Superior temporal gyrus (tissue), 1 donor: ENCODE measurements around the gene VSIG8.

Source experiments
- DNase-seq: peaks from one replicate; pipeline ENCODE4 v3.0.0-alpha.2; 2016; ENCODE audit errors: extremely low spot score

Gene VSIG8

GRCh38 chr1:159883134-159883533, 20.7 kb upstream of the VSIG8 start:
- no peak for DNase-seq

DNA sequence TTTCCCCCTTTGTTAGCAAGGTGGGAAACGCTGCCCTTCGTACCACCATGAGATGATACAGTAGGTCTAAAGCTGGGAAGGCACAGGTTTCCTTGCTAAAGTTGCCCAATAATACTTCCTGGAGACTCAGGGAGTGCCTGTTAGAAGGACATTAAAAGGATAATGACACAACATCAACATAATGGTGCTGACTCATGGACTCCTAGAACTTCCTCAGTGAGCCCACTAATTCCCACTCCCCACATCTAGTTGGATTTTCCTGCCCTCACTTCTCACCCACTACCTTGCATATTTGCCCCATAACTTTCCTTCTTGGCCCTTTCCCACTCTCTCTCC, 20.0 kb upstream of the VSIG8 start:
- no peak for DNase-seq

GRCh38 chr1:159881622-159882526, 19.4 kb upstream of the VSIG8 start:
- DNase-seq: no peak

- no peak for DNase-seq
Measured at GRCh38 chr1:159880430-159880829, 18.0 kb upstream of the VSIG8 start.

GRCh38 chr1:159879977-159880376, 17.5 kb upstream of the VSIG8 start:
- DNase-seq: no peak

GRCh38 chr1:159879136-159879535, 16.7 kb upstream of the VSIG8 start:
- peak; percentile 27 for DNase-seq

DNA sequence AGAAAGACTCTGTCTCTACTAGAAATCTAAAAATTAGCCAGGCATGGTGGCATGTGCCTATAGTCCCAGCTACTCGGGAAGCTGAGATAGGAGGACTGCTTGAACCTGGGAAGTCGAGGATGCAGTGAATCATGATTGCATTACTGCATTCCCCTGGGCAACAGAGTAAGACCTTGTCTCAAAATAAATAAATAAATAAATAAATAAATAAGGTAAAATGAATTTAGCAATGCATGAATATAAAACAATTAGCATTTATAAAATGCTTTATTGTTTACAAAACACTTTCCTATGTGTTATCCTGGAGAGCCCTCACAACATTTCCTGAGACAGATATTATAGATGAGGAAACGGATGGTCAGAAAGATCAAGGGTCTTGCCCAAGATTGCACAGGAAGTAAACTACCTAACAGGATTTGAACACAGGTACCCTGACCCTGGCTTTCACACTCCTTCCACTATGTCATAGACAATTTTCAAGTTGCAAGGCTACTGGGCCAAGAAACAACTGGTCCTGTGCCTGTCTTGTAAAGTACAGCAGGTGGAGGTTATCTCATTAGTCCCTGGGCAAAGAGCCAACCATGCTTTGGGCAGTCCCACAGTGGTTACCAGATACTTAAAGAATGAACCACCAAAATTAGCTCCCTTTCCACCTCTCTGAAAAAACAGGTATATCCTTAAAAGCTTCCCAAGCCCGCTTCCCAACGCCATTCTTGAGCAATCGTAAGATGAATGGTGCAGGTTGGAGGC, 15.4 kb upstream of the VSIG8 start:
- no peak for DNase-seq

DNA sequence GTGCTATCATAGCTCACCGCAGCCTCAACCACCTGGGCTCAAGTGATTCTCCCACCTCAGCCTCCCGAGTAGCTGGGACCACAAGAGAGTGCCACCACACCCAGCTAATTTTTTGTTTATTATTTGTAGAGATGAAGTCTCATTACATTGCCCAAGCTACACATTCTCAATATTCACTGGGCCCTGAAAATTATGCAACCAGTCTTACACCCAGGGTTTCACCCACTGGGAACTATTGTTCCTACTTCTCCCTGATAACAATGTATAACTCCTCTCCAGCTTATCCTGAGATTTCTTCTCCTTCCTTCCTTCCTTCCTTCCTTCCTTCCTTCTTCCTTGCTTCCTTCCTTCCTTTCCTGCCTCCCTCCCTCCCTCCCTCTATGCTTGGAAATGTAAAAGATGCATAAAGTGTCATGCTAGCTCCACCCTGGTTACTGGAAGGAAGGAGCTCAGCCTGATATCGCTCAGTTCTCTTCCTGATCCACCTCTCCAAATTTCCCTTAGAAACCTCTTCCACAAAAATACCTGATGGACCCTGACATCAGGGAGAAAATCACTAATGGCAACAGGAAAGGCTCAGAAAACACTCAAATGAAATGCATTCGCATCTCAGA, 11.2 kb upstream of the VSIG8 start:
- DNase-seq: no peak

DNA sequence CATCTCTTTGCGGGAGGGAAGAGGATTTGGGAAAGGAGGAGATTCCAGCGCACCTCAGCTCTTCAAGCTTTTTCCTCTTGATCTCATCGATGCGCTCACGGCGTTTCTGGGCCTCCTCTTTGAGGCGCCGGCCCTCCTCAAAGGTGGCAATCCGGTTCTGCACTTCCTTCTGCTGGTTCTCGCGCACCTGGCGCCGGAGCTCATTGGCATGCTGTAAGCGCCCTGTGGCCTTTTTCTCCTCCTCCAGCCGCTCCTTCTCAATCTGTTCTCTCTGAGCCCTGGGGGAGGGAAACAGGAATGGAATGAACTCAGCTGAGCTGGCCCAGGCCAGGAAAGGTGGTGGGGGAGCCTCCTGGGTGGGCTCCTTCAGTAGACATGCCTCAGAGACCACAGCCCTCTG, 10.4 kb upstream of the VSIG8 start:
- no peak for DNase-seq

DNA sequence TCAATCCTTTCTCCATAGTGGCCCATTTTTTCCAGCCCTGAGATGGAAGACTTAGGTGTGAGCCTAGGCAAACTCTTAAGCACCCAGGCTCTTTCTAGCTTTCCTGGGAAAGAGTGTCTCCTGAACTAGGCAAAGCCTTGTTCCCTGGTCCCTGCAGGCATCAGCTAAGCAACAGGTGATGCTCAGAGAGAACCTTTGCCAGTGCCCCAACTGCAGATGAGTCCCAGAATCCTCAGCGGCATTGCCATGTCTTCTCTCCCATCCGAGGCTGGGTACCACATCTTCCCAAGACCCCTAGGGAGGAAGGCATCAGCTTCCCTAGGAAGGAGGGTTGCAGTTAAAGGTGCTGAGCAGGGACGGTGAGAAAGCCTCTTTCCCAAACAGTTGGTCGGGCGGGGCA, 8.2 kb upstream of the VSIG8 start:
- DNase-seq: no peak

- no peak for DNase-seq
Measured at GRCh38 chr1:159869607-159870006, 7.2 kb upstream of the VSIG8 start.

GRCh38 chr1:159869173-159869572, 6.7 kb upstream of the VSIG8 start:
- no peak for DNase-seq

DNA sequence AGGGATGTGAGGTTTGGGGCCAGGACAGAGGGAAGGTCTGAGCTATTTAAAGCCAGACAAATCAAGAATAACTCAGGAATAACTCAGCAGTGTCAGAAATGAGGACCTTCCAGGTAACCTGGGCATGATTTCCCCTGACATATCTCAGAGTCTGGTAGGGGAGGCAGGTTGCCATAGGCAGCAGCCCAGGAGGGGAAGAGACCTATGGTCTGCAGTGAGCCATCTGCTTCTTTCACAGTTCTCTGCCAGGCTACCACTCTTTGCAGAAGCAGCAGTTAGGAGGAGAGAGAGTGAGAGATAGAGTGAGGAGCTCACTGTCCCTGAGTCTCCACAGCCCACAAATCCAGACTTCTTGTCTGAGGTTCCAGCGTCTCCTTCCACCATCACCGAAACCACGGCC, 6.3 kb upstream of the VSIG8 start:
- DNase-seq: no peak

- DNase-seq: no peak
Measured at GRCh38 chr1:159867664-159868026, 5.2 kb upstream of the VSIG8 start.

- no peak for DNase-seq
Measured at GRCh38 chr1:159866905-159867663, 4.6 kb upstream of the VSIG8 start.

GRCh38 chr1:159866066-159866465, 3.6 kb upstream of the VSIG8 start:
- no peak for DNase-seq

DNA sequence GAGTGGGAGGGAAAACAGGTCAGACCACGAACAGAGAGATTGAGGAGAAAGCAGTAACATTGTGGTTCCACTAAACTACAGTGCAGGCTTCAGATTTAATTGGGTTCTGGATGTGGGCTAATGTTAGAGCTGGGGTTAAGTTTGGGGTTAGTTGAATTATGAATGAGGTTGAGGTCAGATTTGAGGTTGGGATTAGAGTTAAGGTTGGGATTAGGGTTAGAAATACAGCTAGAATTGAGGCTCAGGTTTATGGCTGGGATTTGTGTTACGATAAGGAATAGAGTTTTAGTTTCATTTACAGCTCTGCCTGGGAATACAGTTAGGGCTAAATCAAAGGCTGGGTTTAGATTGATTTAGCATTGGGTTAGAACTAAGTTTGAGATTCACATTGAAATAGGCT, 1.8 kb upstream of the VSIG8 start:
- DNase-seq: no peak

- DNase-seq: no peak
Measured at GRCh38 chr1:159862031-159862430, 426 bp downstream of the VSIG8 start.

DNA sequence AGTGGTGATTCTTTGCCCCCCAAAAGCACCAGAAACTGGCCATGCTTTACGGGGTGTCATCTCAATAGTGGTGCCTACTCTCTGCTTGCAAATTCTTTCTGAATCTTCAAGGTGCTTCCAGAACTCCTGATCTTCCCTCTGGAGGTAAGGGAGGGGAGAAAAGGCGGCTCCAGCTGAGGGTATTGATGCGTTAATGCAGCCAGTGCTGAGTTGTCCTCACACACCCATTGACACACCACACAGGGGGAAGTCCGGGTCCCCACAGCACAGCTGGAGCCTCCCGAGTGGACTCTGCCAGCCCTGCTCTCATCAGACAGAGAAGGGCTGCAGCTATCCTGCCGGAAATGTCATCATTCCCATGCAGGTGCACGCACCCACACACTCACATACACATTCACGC, 1.2 kb downstream of the VSIG8 start:
- DNase-seq: no peak

DNA sequence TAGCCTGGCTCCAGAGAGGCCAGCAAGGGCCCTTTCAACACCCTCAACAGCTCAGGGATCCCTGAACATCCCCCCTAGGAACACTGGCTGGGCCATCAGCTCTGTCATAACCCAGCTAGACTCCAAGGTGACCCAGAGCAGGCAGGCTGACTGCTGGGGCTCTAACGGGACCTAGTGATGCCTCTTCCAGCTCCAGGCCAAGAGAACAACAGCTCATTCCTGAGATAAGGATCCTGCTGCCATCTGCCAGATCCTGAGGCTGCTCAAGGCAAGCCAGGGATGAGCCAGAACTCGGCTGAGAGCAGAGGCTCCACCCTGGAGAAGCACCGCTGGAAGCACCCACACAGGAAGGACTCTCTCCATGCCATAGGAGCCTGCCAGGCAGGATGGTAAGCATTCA, 2.0 kb downstream of the VSIG8 start:
- no peak for DNase-seq

DNA sequence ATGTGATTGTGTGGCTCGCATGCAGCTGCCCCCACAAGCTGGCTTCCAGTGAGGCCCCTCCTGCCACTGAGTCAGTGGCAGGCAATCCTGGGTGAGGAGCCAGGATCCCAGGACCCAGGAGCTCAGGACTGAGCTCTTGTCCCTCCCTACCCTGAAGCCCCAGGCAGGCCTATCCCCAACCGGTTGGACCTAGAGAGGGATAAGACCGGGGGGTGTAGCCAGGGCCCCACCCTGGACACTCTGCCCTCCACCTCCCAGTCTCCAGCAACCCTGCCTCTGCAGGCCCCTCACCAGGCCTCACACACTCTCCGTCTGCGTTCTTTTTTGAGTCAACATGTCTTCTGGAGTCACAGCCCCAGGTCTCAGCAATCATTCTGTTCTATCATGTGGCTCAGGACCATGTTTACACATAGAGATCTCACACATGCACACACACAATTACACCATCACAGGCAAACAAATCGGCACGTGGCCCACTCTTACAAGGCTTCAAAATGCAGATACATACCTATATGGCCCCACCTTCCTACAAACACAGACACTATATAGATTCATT, 2.6 kb downstream of the VSIG8 start:
- no peak for DNase-seq

DNA sequence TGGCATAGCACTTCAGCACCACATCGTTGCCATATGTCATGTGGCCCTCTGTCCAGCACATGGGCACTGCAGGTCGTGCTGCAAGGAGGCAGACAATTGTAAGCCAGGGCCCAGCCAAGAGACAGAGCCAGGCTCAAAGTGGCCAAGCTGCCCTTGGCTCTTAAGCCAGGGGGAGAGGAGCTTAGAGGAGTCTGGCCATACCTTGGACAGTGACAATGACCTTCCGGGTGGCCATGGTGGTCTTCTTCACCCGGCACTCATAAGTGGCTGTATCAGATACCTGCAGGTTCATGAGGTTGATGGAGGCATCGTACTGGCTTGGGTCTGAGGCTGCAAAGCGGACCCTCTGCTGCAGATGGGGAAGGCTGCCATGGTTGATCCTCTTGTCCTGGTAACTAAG, 4.6 kb downstream of the VSIG8 start:
- no peak for DNase-seq
